Medulla oblongata (tissue), 1 donor: ENCODE data around the gene PAIP1.
"Not testable (repeated sequence)": the region's sequence is repeated elsewhere in the genome, so short reads cannot be mapped to it uniquely, and the experiment has no call there.

Experiments used
- DNase-seq: peaks from one replicate; pipeline ENCODE4 v3.0.0-alpha.2; 2015; ENCODE audit errors: extremely low spot score

PAIP1 gene

GRCh38 chr5:43556857-43557542, at the start of gene PAIP1:
Gene PAIP1 (minus strand): TSS chr5:43557077. CDS start chr5:43556846, 231 bp downstream.
- DNase-seq, result peak; percentile 79

- DNase-seq, result no peak
Measured at GRCh38 chr5:43606351-43606750, 49.5 kb upstream of the PAIP1 start.

GRCh38 chr5:43604699-43605098, 47.8 kb upstream of the PAIP1 start:
- no peak for DNase-seq

- DNase-seq, result peak; percentile 67
Measured at GRCh38 chr5:43603344-43604217, 46.7 kb upstream of the PAIP1 start.

GRCh38 chr5:43602461-43603343, 45.8 kb upstream of the PAIP1 start, which contains the start of gene NNT:
Gene NNT (plus strand): TSS chr5:43603180. CDS start chr5:43609196, 6,016 bp downstream.
- DNase-seq, result peak; percentile 71

- DNase-seq, result no peak
Measured at GRCh38 chr5:43601454-43602260, 44.8 kb upstream of the PAIP1 start.

GRCh38 chr5:43598927-43599326, 42.0 kb upstream of the PAIP1 start:
- not testable (repeated sequence) for DNase-seq

- no peak for DNase-seq
Measured at GRCh38 chr5:43592363-43592762, 35.5 kb upstream of the PAIP1 start.

- DNase-seq, result no peak
Measured at GRCh38 chr5:43590700-43591099, 33.8 kb upstream of the PAIP1 start.

- no peak for DNase-seq
Measured at GRCh38 chr5:43589310-43589709, 32.4 kb upstream of the PAIP1 start.

- DNase-seq, result no peak
Measured at GRCh38 chr5:43588842-43589241, 32.0 kb upstream of the PAIP1 start.

GRCh38 chr5:43584166-43584699, 27.4 kb upstream of the PAIP1 start:
- no peak for DNase-seq

GRCh38 chr5:43583724-43584123, 26.8 kb upstream of the PAIP1 start:
- DNase-seq, result no peak

- DNase-seq, result no peak
Measured at GRCh38 chr5:43582082-43583005, 25.5 kb upstream of the PAIP1 start.

GRCh38 chr5:43581398-43581797, 24.5 kb upstream of the PAIP1 start:
- no peak for DNase-seq

GRCh38 chr5:43580402-43581210, 23.7 kb upstream of the PAIP1 start:
- DNase-seq, result not testable (repeated sequence)

GRCh38 chr5:43573058-43573457, 16.2 kb upstream of the PAIP1 start:
- no peak for DNase-seq

GRCh38 chr5:43572357-43572756, 15.5 kb upstream of the PAIP1 start:
- DNase-seq, result no peak

- DNase-seq, result no peak
Measured at GRCh38 chr5:43571237-43571636, 14.4 kb upstream of the PAIP1 start.
